ENCODE results near the gene ALAD. TPM values are rescaled to one million over a fixed set of nuclear protein-coding genes. Genes with fewer than 3 reads are reported as not detected.
A peak's percentile ranks its signal among the peaks of the same experiment; 100 is the strongest.

The ALAD gene
- total and polyA plus RNA-seq, 2 of the 13 experiments (the other 11 are each of a cell fraction or from before 2014, with no cell fraction given), result 21.8 to 30.1 TPM

DNA sequence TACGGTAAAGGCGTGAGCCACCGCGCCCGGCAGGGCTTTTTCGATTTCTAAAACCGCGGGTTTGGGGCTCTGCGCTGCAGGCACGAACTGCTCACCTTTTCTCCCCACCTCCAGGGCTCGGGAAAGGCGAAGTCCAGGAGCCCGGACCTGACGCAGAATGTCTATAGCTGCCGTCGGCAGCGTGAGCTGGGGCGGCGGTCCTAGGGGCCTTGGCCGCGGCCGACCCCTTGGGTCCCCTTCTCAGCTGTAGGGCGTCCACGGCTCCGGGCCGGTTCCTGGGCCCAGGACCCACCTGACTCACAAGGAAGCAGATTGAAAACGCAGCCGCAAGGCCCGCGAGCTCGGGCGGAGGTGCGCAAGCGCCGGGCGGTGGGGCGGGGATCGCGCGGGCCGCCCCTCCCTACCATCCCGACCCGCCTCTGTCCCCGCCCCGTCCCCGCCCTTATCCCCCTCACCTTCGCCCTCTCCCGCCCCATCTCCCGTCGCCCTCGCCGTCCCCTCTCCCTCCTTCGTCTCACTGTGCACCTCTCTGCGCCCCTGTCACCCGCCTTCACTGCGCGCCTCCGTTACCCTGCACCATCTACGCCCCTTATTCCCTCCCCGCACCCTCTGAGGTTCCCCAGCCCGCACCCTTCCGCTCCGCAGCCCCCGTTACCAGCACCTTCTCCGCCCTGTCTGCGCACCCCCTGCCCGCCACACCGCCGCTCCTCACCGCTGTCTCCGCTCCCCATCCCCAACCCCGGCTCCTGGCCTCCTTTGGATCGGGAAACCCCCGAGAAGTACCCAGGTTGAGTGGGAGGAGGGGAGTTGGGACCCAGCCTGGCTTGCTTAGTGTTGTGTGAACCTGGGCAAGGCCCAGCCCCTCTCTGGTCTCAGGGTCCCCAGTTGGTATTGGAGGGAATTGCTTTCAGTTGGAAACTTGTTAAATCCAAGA lies 24.2 kb downstream of the ALAD start, which contains the start of gene HDHD3 (continued):
- TF ChIP-seq, protein P1, sequence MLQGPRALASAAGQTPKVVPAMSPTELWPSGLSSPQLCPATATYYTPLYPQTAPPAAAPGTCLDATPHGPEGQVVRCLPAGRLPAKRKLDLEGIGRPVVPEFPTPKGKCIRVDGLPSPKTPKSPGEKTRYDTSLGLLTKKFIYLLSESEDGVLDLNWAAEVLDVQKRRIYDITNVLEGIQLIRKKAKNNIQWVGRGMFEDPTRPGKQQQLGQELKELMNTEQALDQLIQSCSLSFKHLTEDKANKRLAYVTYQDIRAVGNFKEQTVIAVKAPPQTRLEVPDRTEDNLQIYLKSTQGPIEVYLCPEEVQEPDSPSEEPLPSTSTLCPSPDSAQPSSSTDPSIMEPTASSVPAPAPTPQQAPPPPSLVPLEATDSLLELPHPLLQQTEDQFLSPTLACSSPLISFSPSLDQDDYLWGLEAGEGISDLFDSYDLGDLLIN (CRISPR knock-in tag; IDR thresholded peaks at IDR 0.05; ENCODE audit: borderline replicate concordance), result no peak
- TF ChIP-seq DNMT1 (CRISPR knock-in tag; IDR thresholded peaks at IDR 0.05) (no peak; the same call in 1 of the 2 replicates), BRF2 (CRISPR knock-in tag; IDR thresholded peaks at IDR 0.05) (no peak), ZNF577 (CRISPR knock-in tag; IDR thresholded peaks at IDR 0.05; ENCODE audit: borderline replicate concordance, low read depth) (no peak), ZNF33B (CRISPR knock-in tag; IDR thresholded peaks at IDR 0.05) (no peak), EEA1 (CRISPR knock-in tag; IDR thresholded peaks at IDR 0.05; ENCODE audit: borderline replicate concordance) (0 out of 2 replicates have a peak, but pooled peaks have one; percentile 69), ZNF333 (CRISPR knock-in tag; IDR thresholded peaks at IDR 0.05; ENCODE audit: borderline replicate concordance) (no peak), ZNF766 (CRISPR knock-in tag; IDR thresholded peaks at IDR 0.05; ENCODE audit: borderline replicate concordance) (no peak; the same call in 1 of the 2 replicates), YEATS4 (CRISPR knock-in tag; IDR thresholded peaks at IDR 0.05; ENCODE audit: borderline replicate concordance) (peak; percentile 55; the same call in 1 of the 2 replicates), JARID2 (CRISPR knock-in tag; IDR thresholded peaks at IDR 0.05; ENCODE audit: insufficient replicate concordance) (no peak), NRL (CRISPR knock-in tag; IDR thresholded peaks at IDR 0.05; ENCODE audit: borderline replicate concordance) (no peak), ZUFSP (CRISPR knock-in tag; IDR thresholded peaks at IDR 0.05; ENCODE audit: borderline replicate concordance) (no peak), ZNF687 (CRISPR knock-in tag; IDR thresholded peaks at IDR 0.05) (peak; percentile 83), ETV5 (CRISPR knock-in tag; IDR thresholded peaks at IDR 0.05; ENCODE audit: borderline replicate concordance) (peak; percentile 51; the same call in 1 of the 2 replicates), ZNF747 (CRISPR knock-in tag; IDR thresholded peaks at IDR 0.05; ENCODE audit: borderline replicate concordance) (no peak), HDAC1 (CRISPR knock-in tag; IDR thresholded peaks at IDR 0.05) (peak; percentile 76), ZNF496 (CRISPR knock-in tag; IDR thresholded peaks at IDR 0.05; ENCODE audit: insufficient replicate concordance) (no peak), ZNF567 (CRISPR knock-in tag; IDR thresholded peaks at IDR 0.05; ENCODE audit: borderline replicate concordance) (0 out of 2 replicates have a peak, but pooled peaks have one; percentile 52), ADNP (CRISPR knock-in tag; IDR thresholded peaks at IDR 0.05) (no peak)

All from HepG2 (cell line).